HEK293 (cell line): ENCODE measurements around the gene TLE1.
"Not testable (repeated sequence)": the region's sequence is repeated elsewhere in the genome, so short reads cannot be mapped to it uniquely, and the experiment has no call there.

Experiments used
- CTCF ChIA-PET: fragments of 350-600 bp; formaldehyde crosslinking; extraction: SDS; loops from one replicate; lab custom pipeline; 2021; ENCODE audit warnings: antibody characterized with exemption; lab: Yijun Ruan, JAX
- POLR2A ChIA-PET: fragments of 300-600 bp; formaldehyde crosslinking; extraction: SDS; loops from one replicate; lab custom pipeline; 2020; ENCODE audit warnings: antibody characterized with exemption, inconsistent platforms; lab: Yijun Ruan, JAX
- H3K27ac ChIP-seq: fragments of 200-500 bp; sonication (Bioruptor generic); 2 replicates; pipeline ENCODE4 v1.5.1; 2014; ENCODE audit warnings: low read depth, low read length, control low read depth, inconsistent platforms; ENCODE audit errors: extremely low read depth
- H3K36me3 ChIP-seq, 2 experiments: fragments of 200-500 bp in 1 of 2; sonication (Bioruptor generic) in 1 of 2; 1 replicate in 1 of 2; 2 replicates in 1 of 2; pipeline ENCODE4 v1.5.1; 2014 to 2017; ENCODE audit warnings: inconsistent platforms in 2 of 2, low read length in 2 of 2; ENCODE audit not compliant: control insufficient read depth in 2 of 2, insufficient read depth in 1 of 2
- H3K4me1 ChIP-seq: fragments of 200-500 bp; sonication (Bioruptor generic); 2 replicates; pipeline ENCODE4 v1.5.1; 2014; ENCODE audit warnings: mild to moderate bottlenecking, low read length, inconsistent platforms; ENCODE audit not compliant: control insufficient read depth, insufficient read depth
- H3K4me3 ChIP-seq: 2 replicates; pipeline ENCODE4 v1.5.1; 2011; ENCODE audit warnings: low read depth, mild to moderate bottlenecking, control low read depth, low read length, moderate library complexity
- H3K9me3 ChIP-seq: fragments of 200-500 bp; sonication (Bioruptor generic); 2 replicates; pipeline ENCODE4 v1.5.1; 2014; ENCODE audit warnings: low read depth, low read length, inconsistent platforms; ENCODE audit not compliant: control insufficient read depth, insufficient read depth
- EGR2 ChIP-seq: fragments of 450-650 bp; formaldehyde crosslinking; IDR thresholded peaks from 2 replicates; pipeline ENCODE4 v1.5.1; 2016; ENCODE audit warnings: low read depth, missing biosample characterization, missing genetic modification characterization
- SCRT1 ChIP-seq: fragments of 450-650 bp; formaldehyde crosslinking; IDR thresholded peaks from 2 replicates; pipeline ENCODE4 v1.5.1; 2016; ENCODE audit warnings: missing biosample characterization, missing genetic modification characterization, borderline replicate concordance
- SCRT2 ChIP-seq: fragments of 450-650 bp; formaldehyde crosslinking; IDR thresholded peaks from 2 replicates; pipeline ENCODE4 v1.5.1; 2016; ENCODE audit warnings: missing biosample characterization, missing genetic modification characterization
- SP7 ChIP-seq: fragments of 450-650 bp; formaldehyde crosslinking; IDR thresholded peaks from 2 replicates; pipeline ENCODE4 v1.5.1; 2016; ENCODE audit warnings: missing biosample characterization, missing genetic modification characterization
- ZBTB21 ChIP-seq: fragments of 450-650 bp; formaldehyde crosslinking; IDR thresholded peaks from 2 replicates; pipeline ENCODE4 v1.5.1; 2017; ENCODE audit warnings: missing biosample characterization, missing genetic modification characterization
- ZNF138 ChIP-seq: fragments of 450-650 bp; formaldehyde crosslinking; IDR thresholded peaks from 2 replicates; pipeline ENCODE4 v1.5.1; 2016; ENCODE audit warnings: missing biosample characterization, missing genetic modification characterization, borderline replicate concordance
- ZNF155 ChIP-seq: fragments of 450-650 bp; formaldehyde crosslinking; IDR thresholded peaks from 2 replicates; pipeline ENCODE4 v1.5.1; 2016; ENCODE audit warnings: missing biosample characterization, missing genetic modification characterization
- ZNF274 ChIP-seq, 2 experiments: fragments of 200-500 bp in 1 of 2; fragments of 450-650 bp in 1 of 2; sonication (Bioruptor generic) in 1 of 2; formaldehyde crosslinking in 1 of 2; IDR thresholded peaks; 2 replicates each; pipeline versions ENCODE4 v1.5.1 to v1.6.1; 2014 to 2016; ENCODE audit warnings: borderline replicate concordance in 1 of 2, inconsistent platforms in 1 of 2, low read length in 1 of 2, missing biosample characterization in 1 of 2, missing genetic modification characterization in 1 of 2
- ZNF311 ChIP-seq: fragments of 450-650 bp; formaldehyde crosslinking; IDR thresholded peaks from 2 replicates; pipeline ENCODE4 v1.5.1; 2017; ENCODE audit warnings: missing biosample characterization, missing genetic modification characterization, borderline replicate concordance
- ZNF596 ChIP-seq: fragments of 450-650 bp; IDR thresholded peaks from 2 replicates; pipeline ENCODE4 v1.5.0; 2018; ENCODE audit warnings: missing biosample characterization, mild to moderate bottlenecking, missing genetic modification characterization, moderate library complexity
- TF ChIP-seq, protein P1 (sequence below): IDR thresholded peaks from 2 replicates; pipeline ENCODE4 v1.6.1; 2011; ENCODE audit warnings: mild to moderate bottlenecking, low read depth, low read length, borderline replicate concordance
- TF ChIP-seq, protein P2 (sequence below): fragments of 450-650 bp; formaldehyde crosslinking; IDR thresholded peaks from 2 replicates; pipeline ENCODE4 v1.5.1; 2016; ENCODE audit warnings: missing biosample characterization, missing genetic modification characterization
- TF ChIP-seq, protein P3 (sequence below): fragments of 450-650 bp; formaldehyde crosslinking; IDR thresholded peaks from 2 replicates; pipeline ENCODE4 v1.5.1; 2016; ENCODE audit warnings: missing biosample characterization, missing genetic modification characterization
- TF ChIP-seq, protein P4 (sequence below): fragments of 450-650 bp; formaldehyde crosslinking; IDR thresholded peaks from 2 replicates; pipeline ENCODE4 v1.5.1; 2016; ENCODE audit warnings: missing biosample characterization, missing genetic modification characterization
- TF ChIP-seq, protein P5 (sequence below): fragments of 450-650 bp; formaldehyde crosslinking; IDR thresholded peaks from 2 replicates; pipeline ENCODE4 v1.5.1; 2016; ENCODE audit warnings: missing biosample characterization, missing genetic modification characterization
- TF ChIP-seq, protein P6 (sequence below): fragments of 450-650 bp; formaldehyde crosslinking; IDR thresholded peaks from 2 replicates; pipeline ENCODE4 v1.5.1; 2017; ENCODE audit warnings: missing biosample characterization, missing genetic modification characterization

Gene TLE1

DNA sequence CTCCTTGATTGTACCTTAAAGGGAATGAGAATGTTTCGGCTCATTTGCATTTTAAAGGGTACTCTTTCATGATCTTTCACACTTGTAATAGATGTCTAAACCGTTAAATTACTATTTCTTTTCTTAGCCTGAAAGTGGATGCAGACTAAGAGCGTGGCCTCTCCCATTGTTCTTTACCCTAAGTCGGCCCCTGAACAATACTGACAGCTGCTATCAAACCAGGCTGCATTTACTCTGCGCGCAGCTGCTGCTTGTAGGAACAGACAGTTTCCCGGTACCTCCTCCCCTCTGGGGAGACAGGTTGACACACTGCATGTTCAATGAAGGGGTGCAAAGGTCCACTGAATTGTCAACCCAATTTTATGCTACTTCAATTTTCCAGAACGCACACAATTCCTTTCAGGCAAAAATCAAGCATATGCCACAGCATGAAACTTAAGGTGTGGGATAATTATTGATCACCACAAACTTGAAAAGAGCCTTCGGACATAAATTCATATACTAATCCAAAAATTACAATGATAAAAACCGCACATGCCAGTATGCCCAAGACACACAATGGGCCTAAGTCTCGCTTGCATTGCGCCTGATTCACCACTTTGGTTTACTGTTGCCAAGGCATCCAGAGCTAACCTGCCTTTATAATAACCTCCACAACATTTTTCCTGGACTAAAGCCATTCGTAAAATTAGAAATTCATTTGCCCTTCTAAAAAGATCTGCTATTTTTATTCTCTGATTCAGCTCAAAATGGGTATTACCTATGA lies 39.7 kb downstream of the TLE1 start:
- Histone ChIP-seq H3K4me1 (no peaks in the 10 kb centered on the region), H3K27ac (no peak overlapping the region), H3K4me3 (no peak overlapping the region), H3K9me3 (no peaks in the 10 kb centered on the region), H3K36me3 (peaks cover 11 to 58% of the 10 kb centered on the region in 2 experiments; a peak in 2 of 3 replicates)
- POLR2A ChIA-PET, result no interaction called here
- CTCF ChIA-PET, result no interaction called here
- TF ChIP-seq, protein P1, sequence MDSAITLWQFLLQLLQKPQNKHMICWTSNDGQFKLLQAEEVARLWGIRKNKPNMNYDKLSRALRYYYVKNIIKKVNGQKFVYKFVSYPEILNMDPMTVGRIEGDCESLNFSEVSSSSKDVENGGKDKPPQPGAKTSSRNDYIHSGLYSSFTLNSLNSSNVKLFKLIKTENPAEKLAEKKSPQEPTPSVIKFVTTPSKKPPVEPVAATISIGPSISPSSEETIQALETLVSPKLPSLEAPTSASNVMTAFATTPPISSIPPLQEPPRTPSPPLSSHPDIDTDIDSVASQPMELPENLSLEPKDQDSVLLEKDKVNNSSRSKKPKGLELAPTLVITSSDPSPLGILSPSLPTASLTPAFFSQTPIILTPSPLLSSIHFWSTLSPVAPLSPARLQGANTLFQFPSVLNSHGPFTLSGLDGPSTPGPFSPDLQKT, result no peak
- TF ChIP-seq SCRT2, result no peak
- TF ChIP-seq, protein P2, sequence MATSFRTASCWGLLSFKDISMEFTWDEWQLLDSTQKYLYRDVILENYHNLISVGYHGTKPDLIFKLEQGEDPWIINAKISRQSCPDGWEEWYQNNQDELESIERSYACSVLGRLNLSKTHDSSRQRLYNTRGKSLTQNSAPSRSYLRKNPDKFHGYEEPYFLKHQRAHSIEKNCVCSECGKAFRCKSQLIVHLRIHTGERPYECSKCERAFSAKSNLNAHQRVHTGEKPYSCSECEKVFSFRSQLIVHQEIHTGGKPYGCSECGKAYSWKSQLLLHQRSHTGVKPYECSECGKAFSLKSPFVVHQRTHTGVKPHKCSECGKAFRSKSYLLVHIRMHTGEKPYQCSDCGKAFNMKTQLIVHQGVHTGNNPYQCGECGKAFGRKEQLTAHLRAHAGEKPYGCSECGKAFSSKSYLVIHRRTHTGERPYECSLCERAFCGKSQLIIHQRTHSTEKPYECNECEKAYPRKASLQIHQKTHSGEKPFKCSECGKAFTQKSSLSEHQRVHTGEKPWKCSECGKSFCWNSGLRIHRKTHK (tag by site-specific recombination), result no peak

DNA sequence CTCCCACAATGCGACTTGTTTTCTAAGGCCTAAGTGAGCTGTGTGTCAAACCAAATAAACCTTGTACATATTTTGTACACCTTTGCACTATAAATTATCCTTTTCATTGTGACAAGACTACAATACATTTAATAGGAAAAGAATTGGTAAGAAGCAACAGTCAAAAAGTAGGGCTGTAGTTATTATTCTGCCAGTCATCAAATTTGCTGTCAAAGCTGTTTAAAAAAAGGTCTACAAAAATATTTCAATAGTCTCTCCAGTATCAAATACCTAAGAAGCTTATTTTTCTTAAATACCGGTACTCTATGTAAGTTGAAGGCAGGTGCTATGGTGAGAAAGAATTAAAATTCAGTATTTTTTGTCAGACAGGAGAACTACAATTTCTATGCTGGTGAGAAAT lies 40.5 kb downstream of the TLE1 start:
- no peaks in the 10 kb centered on the region for H3K4me1 ChIP-seq
- CTCF ChIA-PET, result no interaction called here
- no peak for TF ChIP-seq ZNF596
- TF ChIP-seq, protein P3, sequence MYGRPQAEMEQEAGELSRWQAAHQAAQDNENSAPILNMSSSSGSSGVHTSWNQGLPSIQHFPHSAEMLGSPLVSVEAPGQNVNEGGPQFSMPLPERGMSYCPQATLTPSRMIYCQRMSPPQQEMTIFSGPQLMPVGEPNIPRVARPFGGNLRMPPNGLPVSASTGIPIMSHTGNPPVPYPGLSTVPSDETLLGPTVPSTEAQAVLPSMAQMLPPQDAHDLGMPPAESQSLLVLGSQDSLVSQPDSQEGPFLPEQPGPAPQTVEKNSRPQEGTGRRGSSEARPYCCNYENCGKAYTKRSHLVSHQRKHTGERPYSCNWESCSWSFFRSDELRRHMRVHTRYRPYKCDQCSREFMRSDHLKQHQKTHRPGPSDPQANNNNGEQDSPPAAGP (tag by site-specific recombination), result no peak
- TF ChIP-seq, protein P4, sequence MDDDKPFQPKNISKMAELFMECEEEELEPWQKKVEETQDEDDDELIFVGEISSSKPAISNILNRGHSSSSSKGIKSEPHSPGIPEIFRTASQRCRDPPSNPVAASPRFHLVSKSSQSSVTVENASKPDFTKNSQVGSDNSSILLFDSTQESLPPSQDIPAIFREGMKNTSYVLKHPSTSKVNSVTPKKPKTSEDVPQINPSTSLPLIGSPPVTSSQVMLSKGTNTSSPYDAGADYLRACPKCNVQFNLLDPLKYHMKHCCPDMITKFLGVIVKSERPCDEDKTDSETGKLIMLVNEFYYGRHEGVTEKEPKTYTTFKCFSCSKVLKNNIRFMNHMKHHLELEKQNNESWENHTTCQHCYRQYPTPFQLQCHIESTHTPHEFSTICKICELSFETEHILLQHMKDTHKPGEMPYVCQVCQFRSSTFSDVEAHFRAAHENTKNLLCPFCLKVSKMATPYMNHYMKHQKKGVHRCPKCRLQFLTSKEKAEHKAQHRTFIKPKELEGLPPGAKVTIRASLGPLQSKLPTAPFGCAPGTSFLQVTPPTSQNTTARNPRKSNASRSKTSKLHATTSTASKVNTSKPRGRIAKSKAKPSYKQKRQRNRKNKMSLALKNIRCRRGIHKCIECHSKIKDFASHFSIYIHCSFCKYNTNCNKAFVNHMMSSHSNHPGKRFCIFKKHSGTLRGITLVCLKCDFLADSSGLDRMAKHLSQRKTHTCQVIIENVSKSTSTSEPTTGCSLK (tag by site-specific recombination), result no peak
- TF ChIP-seq, all 188 proteins: peak for 0
- POLR2A ChIA-PET, result interaction anchor here (0.8 kb wide), 1 partner anchor 910 kb away, joined by 4 read pairs; no protein-coding TSS in a partner anchor
- no peak overlapping the region for H3K4me3 ChIP-seq
- H3K9me3 ChIP-seq, result no peaks in the 10 kb centered on the region
- peaks cover 11 to 59% of the 10 kb centered on the region in 2 experiments; a peak in 2 of 3 replicates for H3K36me3 ChIP-seq
- H3K27ac ChIP-seq, result no peak overlapping the region

DNA sequence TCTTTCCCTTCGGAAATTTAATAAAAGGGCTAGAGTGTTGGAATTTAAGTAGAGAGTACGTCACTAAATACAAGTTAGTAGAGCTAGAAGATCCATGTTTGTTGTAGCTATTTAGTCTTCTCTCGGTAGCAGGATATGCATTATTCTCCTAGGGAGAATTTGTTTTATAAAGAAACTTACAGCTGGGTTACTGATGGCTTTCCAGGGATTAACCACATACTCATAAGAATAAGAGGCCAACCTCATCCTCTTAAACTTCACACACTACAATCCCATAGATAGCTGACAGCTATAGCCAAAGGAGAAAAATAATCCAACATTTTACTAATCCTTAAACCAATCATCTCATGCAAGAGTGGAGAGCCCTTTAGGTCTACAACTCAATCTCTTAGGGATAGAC lies 43.0 kb downstream of the TLE1 start:
- ChIA-PET CTCF (interaction anchor here (0.5 to 0.6 kb wide), 2 partner anchors 8 to 1372 kb away, joined by 3 to 4 read pairs; no protein-coding TSS in a partner anchor), POLR2A (no interaction called here)
- H3K27ac ChIP-seq, result no peak overlapping the region

DNA sequence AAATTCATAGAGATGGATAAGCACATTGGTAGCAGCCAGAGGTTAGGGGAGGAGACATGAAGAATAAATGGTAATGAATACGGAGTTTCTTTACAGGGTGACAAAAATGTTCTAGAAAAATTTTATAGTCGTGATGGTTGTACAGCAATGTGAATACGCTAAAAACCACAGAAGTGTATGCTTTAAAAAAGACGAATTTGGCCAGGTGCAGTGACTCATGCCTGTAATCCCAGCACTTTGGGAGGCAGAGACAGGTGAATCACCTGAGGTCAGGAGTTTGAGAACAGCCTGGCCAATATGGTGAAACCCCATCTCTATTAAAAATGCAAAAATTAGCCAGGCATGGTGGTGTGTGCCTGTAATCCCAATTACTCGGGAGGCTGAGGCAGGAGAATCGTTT lies 44.8 kb downstream of the TLE1 start:
- CTCF ChIA-PET, H3K4me3 ChIP-seq, H3K9me3 ChIP-seq, POLR2A ChIA-PET, H3K4me1 ChIP-seq, H3K27ac ChIP-seq: not testable (repeated sequence)
- H3K36me3 ChIP-seq, result peaks cover 8 to 39% of the 10 kb centered on the region in 2 experiments

More for the DNA sequence above, 43.0 kb downstream of the TLE1 start:
- no peaks in the 10 kb centered on the region for H3K9me3 ChIP-seq
- no peaks in the 10 kb centered on the region for H3K4me1 ChIP-seq
- H3K4me3 ChIP-seq, result no peak overlapping the region
- peaks cover 9 to 48% of the 10 kb centered on the region in 2 experiments for H3K36me3 ChIP-seq
- no peak for TF ChIP-seq ZNF155 (tag by site-specific recombination)
- TF ChIP-seq SP7 (tag by site-specific recombination), result no peak
- TF ChIP-seq, protein P5, sequence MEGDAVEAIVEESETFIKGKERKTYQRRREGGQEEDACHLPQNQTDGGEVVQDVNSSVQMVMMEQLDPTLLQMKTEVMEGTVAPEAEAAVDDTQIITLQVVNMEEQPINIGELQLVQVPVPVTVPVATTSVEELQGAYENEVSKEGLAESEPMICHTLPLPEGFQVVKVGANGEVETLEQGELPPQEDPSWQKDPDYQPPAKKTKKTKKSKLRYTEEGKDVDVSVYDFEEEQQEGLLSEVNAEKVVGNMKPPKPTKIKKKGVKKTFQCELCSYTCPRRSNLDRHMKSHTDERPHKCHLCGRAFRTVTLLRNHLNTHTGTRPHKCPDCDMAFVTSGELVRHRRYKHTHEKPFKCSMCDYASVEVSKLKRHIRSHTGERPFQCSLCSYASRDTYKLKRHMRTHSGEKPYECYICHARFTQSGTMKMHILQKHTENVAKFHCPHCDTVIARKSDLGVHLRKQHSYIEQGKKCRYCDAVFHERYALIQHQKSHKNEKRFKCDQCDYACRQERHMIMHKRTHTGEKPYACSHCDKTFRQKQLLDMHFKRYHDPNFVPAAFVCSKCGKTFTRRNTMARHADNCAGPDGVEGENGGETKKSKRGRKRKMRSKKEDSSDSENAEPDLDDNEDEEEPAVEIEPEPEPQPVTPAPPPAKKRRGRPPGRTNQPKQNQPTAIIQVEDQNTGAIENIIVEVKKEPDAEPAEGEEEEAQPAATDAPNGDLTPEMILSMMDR (tag by site-specific recombination), result no peak
- TF ChIP-seq ZNF138 (tag by site-specific recombination), result no peak
- TF ChIP-seq ZBTB21 (tag by site-specific recombination), result no peak
- no peak for TF ChIP-seq ZNF311
- TF ChIP-seq ZNF274 (IDR thresholded peaks at IDR 0.05; ENCODE audit: low read length), result no peak
- TF ChIP-seq ZNF274 (tag by site-specific recombination; IDR thresholded peaks at IDR 0.05; ENCODE audit: borderline replicate concordance), result no peak
- TF ChIP-seq, protein P6, sequence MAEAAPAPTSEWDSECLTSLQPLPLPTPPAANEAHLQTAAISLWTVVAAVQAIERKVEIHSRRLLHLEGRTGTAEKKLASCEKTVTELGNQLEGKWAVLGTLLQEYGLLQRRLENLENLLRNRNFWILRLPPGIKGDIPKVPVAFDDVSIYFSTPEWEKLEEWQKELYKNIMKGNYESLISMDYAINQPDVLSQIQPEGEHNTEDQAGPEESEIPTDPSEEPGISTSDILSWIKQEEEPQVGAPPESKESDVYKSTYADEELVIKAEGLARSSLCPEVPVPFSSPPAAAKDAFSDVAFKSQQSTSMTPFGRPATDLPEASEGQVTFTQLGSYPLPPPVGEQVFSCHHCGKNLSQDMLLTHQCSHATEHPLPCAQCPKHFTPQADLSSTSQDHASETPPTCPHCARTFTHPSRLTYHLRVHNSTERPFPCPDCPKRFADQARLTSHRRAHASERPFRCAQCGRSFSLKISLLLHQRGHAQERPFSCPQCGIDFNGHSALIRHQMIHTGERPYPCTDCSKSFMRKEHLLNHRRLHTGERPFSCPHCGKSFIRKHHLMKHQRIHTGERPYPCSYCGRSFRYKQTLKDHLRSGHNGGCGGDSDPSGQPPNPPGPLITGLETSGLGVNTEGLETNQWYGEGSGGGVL (tag by site-specific recombination), result no peak
- TF ChIP-seq SCRT1 (tag by site-specific recombination), result no peak
- no peak for TF ChIP-seq EGR2 (tag by site-specific recombination)
